ENCODE results near the gene ADGRV1. TPM values are rescaled to one million over a fixed set of nuclear protein-coding genes. Genes with fewer than 3 reads are reported as not detected.

ADGRV1 gene, protein sequence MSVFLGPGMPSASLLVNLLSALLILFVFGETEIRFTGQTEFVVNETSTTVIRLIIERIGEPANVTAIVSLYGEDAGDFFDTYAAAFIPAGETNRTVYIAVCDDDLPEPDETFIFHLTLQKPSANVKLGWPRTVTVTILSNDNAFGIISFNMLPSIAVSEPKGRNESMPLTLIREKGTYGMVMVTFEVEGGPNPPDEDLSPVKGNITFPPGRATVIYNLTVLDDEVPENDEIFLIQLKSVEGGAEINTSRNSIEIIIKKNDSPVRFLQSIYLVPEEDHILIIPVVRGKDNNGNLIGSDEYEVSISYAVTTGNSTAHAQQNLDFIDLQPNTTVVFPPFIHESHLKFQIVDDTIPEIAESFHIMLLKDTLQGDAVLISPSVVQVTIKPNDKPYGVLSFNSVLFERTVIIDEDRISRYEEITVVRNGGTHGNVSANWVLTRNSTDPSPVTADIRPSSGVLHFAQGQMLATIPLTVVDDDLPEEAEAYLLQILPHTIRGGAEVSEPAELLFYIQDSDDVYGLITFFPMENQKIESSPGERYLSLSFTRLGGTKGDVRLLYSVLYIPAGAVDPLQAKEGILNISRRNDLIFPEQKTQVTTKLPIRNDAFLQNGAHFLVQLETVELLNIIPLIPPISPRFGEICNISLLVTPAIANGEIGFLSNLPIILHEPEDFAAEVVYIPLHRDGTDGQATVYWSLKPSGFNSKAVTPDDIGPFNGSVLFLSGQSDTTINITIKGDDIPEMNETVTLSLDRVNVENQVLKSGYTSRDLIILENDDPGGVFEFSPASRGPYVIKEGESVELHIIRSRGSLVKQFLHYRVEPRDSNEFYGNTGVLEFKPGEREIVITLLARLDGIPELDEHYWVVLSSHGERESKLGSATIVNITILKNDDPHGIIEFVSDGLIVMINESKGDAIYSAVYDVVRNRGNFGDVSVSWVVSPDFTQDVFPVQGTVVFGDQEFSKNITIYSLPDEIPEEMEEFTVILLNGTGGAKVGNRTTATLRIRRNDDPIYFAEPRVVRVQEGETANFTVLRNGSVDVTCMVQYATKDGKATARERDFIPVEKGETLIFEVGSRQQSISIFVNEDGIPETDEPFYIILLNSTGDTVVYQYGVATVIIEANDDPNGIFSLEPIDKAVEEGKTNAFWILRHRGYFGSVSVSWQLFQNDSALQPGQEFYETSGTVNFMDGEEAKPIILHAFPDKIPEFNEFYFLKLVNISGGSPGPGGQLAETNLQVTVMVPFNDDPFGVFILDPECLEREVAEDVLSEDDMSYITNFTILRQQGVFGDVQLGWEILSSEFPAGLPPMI (N-terminal part only)
- total RNA-seq = 1 to 10 TPM; 2.5 to 7.5 (median 4.5) TPM

DNA sequence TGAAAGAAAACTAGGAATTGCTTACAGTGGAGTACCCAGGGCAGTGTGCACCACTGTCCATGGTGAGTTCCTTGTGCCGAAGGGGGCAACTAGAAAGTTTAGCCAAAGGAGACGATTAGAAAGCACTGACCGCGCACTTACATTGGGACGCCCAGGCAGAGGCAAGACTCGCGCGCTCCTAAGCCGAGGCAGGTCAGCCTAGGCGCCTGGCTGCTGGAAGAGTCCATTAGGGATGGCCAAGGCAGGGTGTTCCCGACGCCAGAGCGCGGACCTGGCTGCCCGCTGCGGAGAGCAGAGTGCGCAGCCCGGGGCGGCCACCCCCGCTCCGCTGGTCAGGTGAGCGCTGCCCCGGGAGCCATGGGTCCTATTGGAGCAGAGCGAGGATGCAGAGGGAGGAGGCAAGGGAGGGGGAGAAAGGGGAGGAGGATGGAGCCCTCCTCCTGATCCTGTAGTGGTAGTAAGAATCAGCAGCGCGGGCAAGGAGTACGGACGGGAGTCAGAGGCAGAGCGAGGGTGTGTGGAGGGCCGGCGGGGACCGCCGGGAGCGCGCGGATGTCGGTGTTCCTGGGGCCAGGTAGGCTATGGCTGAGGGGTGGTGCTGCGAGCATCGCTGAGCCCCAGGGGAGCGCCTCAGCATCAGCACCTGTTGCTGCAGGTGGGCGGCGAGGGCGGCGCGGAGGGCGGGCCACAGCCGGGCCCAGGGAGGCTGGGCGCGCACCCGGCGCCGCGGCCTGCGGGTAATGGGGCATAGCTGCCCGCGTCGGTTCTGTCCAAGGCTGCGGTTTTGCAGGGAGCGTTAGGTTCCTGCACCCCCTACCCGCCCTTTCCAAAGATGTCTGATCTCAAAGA, at the start of gene ADGRV1:
Gene ADGRV1 (plus strand): TSS at position 454 of the 849 bp plus-strand sequence. CDS start 99 bp downstream, at position 553.
- TF ChIP-seq EP300 (IDR thresholded peaks at IDR 0.05) (no peak), POLR2AphosphoS5 (IDR thresholded peaks at IDR 0.05) (no peak), POLR2A (IDR thresholded peaks at IDR 0.05) (no peak)
- TF ChIP-seq, protein P1, sequence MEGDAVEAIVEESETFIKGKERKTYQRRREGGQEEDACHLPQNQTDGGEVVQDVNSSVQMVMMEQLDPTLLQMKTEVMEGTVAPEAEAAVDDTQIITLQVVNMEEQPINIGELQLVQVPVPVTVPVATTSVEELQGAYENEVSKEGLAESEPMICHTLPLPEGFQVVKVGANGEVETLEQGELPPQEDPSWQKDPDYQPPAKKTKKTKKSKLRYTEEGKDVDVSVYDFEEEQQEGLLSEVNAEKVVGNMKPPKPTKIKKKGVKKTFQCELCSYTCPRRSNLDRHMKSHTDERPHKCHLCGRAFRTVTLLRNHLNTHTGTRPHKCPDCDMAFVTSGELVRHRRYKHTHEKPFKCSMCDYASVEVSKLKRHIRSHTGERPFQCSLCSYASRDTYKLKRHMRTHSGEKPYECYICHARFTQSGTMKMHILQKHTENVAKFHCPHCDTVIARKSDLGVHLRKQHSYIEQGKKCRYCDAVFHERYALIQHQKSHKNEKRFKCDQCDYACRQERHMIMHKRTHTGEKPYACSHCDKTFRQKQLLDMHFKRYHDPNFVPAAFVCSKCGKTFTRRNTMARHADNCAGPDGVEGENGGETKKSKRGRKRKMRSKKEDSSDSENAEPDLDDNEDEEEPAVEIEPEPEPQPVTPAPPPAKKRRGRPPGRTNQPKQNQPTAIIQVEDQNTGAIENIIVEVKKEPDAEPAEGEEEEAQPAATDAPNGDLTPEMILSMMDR (IDR thresholded peaks at IDR 0.05) = no peak
- no peak for DNase-seq (ENCODE audit: low spot score in 2 of 2)
- Histone ChIP-seq H3K4me3 (peak within 1 kb of the TSS; percentile 43), H3K27me3 (peaks cover 58% of the 10 kb centered on the region), H3K27ac (no peak within 1 kb of the TSS), H3K36me3 (no peaks in the 10 kb centered on the region), H3K4me1 (peaks cover 15% of the 10 kb centered on the region), H3K9me3 (no peaks in the 10 kb centered on the region)
- 2% methylated on average over 51 of the region's 60 CpGs for WGBS

GRCh38 chr5:90510438-90510837, 48.2 kb upstream of the ADGRV1 start:
- no peak for DNase-seq (ENCODE audit: low spot score in 2 of 2)
- TF ChIP-seq POLR2A (IDR thresholded peaks at IDR 0.05) = no peak
- Histone ChIP-seq H3K4me3 (no peak overlapping the region), H3K4me1 (no peaks in the 10 kb centered on the region), H3K36me3 (no peaks in the 10 kb centered on the region), H3K9me3 (no peaks in the 10 kb centered on the region), H3K27me3 (no peaks in the 10 kb centered on the region), H3K27ac (no peak overlapping the region)
- WGBS = 92% methylated on average over 1 of the region's 1 CpG

- Histone ChIP-seq H3K9me3 (no peaks in the 10 kb centered on the region), H3K27me3 (no peaks in the 10 kb centered on the region), H3K36me3 (peaks cover 6% of the 10 kb centered on the region), H3K4me1 (no peaks in the 10 kb centered on the region), H3K27ac (no peak overlapping the region), H3K4me3 (no peak overlapping the region)
- DNase-seq (ENCODE audit: low spot score in 2 of 2) = no peak
- TF ChIP-seq POLR2AphosphoS5 (IDR thresholded peaks at IDR 0.05) (no peak), POLR2A (IDR thresholded peaks at IDR 0.05) (no peak), EP300 (IDR thresholded peaks at IDR 0.05) (no peak)
- TF ChIP-seq, protein P1 (IDR thresholded peaks at IDR 0.05) = no peak
- WGBS = 76% methylated on average over 3 of the region's 3 CpGs
Measured at GRCh38 chr5:90514520-90514919, 44.1 kb upstream of the ADGRV1 start.

GRCh38 chr5:90518661-90519060, 39.9 kb upstream of the ADGRV1 start:
- no peak for TF ChIP-seq POLR2A (IDR thresholded peaks at IDR 0.05)
- no peak for TF ChIP-seq POLR2AphosphoS5 (IDR thresholded peaks at IDR 0.05)
- TF ChIP-seq, protein P1 (IDR thresholded peaks at IDR 0.05) = no peak
- Histone ChIP-seq H3K9me3 (no peaks in the 10 kb centered on the region), H3K27ac (no peak overlapping the region), H3K36me3 (peaks cover 24% of the 10 kb centered on the region), H3K4me3 (no peak overlapping the region), H3K27me3 (no peaks in the 10 kb centered on the region), H3K4me1 (no peaks in the 10 kb centered on the region)
- DNase-seq (ENCODE audit: low spot score in 2 of 2) = no peak

- Histone ChIP-seq H3K9me3 (no peaks in the 10 kb centered on the region), H3K36me3 (peaks cover 29% of the 10 kb centered on the region), H3K4me1 (no peaks in the 10 kb centered on the region), H3K27ac (no peak overlapping the region), H3K27me3 (no peaks in the 10 kb centered on the region), H3K4me3 (no peak overlapping the region)
- 95% methylated on average over 7 of the region's 7 CpGs for WGBS
- no peak for DNase-seq (ENCODE audit: low spot score in 2 of 2)
- no peak for TF ChIP-seq EP300 (IDR thresholded peaks at IDR 0.05)
- TF ChIP-seq POLR2A (IDR thresholded peaks at IDR 0.05) = no peak
- no peak for TF ChIP-seq POLR2AphosphoS5 (IDR thresholded peaks at IDR 0.05)
- TF ChIP-seq, protein P1 (IDR thresholded peaks at IDR 0.05) = no peak
Measured at GRCh38 chr5:90519081-90519480, 39.5 kb upstream of the ADGRV1 start.
